Measurements from ENCODE around the gene CRYL1.

DNA sequence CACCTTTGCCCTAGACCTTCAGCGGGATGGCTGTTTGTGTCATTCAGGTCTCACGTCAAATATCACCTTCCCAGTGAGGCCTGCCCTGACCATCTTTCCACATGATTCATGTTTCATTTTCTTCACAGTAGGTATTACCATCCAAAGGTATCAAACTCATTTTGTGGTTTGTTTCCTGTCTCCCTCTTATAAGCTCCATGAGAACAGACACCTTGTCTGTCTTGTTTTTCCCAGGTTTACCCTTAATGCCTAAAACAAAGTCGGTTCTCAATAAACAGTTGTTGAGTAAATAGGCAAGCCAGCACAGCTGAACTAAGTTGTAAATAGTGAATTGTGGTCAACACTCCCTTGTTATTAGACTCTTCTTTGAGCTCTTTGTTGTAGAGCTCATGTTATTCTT, 170.9 kb downstream of the CRYL1 start:
- no peak for TF ChIP-seq CTCF (IDR thresholded peaks at IDR 0.05; ENCODE audit: low read depth, low read length, poor library complexity, severe bottlenecking)
- no peak for TF ChIP-seq EZH2phosphoT487 (IDR thresholded peaks at IDR 0.05; ENCODE audit: borderline replicate concordance, low read length)
